Activated CD8-positive, alpha-beta memory T cell treated with anti-CD3 and anti-CD28 coated beads, Interleukin-2, amount 50 U/mL, for 1 hour (primary cell): ENCODE results near the gene LTBP1.

ENCODE experiments used
- DNase-seq: peaks from one replicate; pipeline ENCODE4 v3.0.0-alpha.2; 2020; ENCODE audit errors: extremely low read depth

Gene LTBP1

DNA sequence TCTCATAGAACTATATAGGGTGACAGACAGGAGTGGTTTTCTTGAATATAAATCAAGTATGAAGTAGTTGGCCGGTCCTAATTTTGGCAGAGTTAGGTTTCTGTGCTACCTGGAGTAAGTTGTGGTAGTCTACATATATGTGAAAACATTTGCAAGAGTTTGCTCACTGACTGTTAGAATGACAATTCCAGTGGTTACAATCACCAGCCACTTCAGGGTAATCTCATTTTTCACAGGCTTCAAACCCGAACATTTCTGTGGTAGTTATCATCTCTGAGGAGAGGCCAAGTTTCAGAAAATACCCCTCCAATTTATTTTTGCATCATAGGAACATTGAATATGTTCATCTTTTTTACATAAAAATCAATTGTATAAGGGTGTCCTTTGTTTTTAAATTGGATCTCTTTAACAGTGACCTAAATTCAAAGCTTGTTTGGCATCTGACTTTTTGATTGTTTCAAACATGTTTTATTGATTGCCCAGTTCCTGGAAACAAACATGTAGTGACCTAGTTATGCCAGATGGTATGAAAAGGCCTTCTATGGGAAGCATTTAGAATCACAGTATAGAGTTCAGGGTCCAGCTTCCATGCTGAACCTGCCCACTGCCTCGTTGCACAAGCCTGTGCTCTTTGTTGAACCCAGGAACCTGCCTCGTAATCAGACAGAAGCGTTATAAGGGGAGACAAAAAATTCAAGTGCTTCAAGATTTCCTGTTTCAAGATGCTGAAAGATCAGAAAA, 250.6 kb downstream of the LTBP1 start:
- DNase-seq: no peak

DNA sequence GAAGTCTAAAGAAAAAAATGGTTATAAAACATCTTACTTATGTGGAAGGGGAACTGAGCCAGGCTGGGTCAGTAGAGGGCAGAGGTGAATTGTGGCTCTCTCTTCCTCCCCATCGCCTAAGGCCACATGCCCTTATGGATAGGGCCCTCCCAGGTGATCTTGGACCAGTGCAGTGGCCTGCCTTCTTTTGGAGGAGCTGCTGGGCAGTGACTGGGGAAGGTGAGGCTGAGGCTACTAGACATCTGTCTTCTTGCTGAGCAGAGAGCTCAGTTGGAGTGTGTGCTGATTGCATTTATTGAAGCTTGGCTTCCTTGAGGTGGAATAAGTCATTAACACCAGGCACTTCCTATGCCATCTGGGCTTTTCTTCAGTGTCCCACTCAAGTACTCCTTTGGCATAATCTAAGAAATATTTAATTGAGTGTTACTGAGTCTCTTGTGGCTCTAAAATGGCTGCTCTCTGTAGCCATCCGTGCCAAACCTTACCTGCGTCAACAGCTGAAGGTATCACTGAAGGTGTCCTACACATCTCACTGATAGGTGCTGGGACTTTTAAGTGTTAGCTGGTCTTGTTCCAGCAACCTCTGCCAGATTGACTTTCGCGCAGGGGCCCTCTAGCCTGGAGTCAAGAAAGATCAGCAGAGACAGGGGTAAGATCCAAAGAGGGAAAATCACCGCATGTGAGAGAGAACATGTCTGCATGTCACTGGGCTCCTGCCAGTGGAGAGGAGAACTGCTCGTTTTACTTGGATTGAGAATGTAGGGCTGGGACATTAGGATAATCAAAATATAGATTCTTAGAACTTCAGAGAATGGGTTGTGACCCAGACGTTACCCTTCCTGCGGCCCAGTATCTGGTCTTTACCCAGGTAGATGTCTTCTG, 256.1 kb downstream of the LTBP1 start:
- no peak for DNase-seq

DNA sequence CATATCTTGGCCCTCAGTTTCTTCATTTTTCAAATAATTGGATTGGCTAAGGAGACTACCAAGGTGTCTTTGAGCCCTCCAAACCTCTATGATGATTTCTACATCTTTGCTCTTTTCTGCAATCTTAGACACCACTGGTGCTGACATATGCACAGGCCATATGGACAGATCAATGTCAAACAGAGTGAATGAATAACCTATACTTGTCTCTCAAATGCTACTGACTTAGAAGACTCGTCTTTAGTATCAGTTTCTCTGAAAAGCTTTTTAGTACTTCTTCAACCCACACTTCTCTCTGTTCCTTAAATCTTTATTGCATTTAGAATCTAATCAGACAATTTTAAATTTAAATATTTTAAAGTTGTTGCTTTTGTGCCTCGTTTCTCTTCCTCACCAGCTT, 258.2 kb downstream of the LTBP1 start:
- DNase-seq: no peak

DNA sequence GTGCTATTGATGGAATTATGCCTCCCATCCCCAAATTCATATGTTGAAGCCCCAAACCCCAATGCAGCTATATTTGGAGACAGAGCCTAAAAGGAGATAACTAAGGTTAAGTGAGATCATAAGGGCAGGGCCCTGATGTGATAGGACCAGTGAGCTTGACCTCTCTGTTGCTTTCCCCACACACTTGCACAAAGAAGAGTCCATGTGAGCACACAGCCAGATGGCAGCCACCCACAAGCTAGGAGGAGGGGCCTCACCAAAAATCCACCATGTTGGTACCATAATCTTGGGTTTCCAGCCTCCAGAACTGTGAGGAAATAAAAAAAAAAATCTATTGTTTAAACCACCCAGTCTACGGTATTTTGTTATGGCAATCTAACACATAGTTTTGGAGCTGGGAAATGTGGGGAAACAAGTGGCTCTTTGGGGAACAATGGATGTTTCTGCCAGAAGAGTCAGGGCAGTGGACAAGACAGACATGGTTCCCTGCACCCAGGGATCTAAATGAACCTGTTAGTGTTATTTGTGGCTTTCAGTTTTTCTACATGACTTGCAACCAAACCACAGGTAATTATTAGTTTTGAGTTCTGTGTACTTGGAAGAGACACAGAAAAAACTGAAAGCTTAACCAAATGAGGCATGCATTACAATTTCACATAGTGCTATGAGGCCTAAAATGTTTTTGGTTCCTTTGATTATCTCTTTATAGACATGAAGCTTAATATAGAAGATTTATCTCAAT, 259.1 kb downstream of the LTBP1 start:
- DNase-seq: no peak

DNA sequence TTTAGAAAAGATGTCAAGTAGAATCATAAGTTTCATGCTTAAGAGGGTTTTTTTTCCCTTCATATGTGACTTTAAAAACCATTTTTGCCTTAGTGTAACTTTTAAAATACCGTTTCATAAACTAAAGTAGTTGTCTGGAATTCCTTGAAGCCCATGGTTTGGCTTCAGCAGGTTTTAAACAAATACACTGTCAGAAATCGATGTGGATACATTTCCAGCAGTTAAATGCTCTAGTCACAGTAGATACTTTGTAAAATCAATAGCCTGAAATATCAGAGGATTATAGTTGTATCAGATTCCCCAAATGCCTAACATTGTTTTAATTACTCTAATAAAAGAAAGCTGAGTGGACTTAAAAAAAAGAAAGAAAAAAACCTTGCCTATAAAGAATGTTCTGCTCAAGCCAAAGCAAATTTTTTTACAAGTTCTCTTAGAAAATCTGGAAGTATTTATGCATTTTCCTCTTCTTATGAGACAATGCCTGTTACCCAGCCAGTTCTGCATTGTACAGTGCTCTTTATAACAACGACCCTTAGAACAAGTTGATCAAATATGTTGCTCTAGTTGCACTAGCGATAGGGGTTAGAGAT, 260.5 kb downstream of the LTBP1 start:
- no peak for DNase-seq

DNA sequence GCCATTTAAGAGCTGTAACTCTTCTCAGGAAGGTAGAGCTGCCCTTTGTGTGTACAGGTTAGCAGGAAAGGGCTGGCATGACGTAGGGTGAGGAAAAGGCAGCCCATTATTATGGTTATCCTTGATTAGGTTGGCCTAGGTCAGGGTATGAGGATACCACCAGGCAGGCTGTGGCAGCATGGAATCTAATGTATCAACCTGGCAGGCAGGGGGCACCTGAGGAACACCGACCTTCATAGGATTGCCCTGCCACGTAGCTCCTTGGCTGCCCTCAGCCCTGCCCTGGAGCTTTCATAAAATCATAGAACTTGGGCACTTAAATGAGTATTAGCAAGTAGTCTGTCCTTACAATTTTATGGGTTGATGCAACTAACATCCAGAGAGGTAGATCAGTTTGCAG, 261.6 kb downstream of the LTBP1 start:
- DNase-seq: no peak

DNA sequence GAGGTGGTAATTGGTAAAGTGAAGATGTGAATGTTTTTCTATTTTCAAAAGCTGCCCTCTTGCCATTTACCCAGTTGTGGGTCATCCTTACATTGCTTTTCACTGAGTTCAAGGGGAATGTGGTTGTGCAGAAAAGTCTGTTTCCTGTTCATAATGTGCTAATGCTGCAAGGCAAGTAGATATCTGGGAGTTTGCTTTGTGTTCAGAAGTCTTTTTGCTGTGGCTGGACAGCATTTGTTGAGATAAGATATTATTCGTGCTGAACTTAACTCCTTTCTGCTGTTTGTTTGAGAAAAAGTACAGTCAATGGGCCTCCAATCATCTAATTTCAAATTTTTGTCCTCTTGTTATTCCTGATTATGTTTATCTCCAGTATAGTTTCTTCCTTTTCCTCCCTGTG, 263.2 kb downstream of the LTBP1 start:
- no peak for DNase-seq

DNA sequence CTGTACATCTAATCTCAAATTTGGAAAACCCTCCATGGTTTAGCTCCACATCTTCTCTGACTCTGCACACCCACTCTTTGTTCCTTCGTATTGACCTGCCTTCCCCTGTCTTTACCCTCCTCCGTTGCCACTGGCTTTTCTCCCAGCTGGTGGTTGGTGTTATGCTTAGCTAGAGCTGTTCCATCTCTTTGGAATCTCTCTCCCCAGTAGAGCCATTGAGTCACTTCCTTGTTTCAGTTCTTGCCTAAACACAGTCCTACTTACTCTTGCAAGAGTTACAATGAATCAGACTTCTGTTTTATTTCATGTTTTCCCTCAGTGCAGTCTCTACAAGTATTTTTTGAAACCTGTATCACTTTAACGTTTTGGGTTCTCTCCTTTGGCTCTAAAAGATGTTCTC, 263.9 kb downstream of the LTBP1 start:
- DNase-seq: no peak

GRCh38 chr2:33212151-33212550, 265.4 kb downstream of the LTBP1 start:
- DNase-seq: no peak

- DNase-seq: no peak
Observed at GRCh38 chr2:33213244-33213643, 266.5 kb downstream of the LTBP1 start.

DNA sequence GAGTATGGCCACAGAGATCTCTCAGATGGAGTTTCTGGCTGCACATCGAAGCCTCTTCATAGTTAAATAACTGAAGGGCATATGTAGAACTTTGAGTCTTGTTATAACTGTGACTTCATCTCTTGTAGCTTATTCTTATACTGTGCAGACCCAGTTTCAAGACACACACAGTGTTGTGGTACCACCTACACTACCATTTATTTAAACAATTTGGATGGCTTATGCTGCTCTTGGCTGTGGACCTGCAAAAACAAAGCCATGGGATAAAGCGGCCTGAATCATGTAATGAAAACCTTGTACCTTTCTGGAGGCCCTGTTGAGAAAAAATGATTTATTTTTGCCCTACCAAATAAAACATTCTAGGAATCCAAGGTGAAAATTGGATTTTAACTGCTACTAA, 266.9 kb downstream of the LTBP1 start:
- no peak for DNase-seq

DNA sequence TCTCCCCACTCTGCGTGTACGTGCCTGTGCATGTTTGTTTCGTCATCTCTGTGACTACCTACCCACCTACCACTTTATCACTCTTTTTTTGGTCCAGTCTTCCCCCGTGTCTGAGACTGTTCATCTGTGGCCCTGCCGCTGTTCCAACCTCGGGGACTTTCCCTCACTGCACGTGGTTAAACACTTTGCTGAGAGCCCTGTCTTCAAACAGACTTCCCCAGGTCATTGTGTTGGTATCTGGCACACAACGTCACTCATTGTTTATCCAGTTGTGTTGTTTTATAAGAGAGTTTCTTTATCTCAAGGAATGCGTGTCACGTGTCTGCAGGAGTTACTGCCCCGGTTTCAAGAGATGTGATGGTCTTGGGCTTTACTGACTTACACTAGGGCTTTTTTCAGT, 267.7 kb downstream of the LTBP1 start:
- no peak for DNase-seq

- no peak for DNase-seq
Observed at GRCh38 chr2:33214857-33215256, 268.1 kb downstream of the LTBP1 start.

- no peak for DNase-seq
Observed at GRCh38 chr2:33215299-33215698, 268.5 kb downstream of the LTBP1 start.

GRCh38 chr2:33215983-33216382, 269.2 kb downstream of the LTBP1 start:
- DNase-seq: no peak

DNA sequence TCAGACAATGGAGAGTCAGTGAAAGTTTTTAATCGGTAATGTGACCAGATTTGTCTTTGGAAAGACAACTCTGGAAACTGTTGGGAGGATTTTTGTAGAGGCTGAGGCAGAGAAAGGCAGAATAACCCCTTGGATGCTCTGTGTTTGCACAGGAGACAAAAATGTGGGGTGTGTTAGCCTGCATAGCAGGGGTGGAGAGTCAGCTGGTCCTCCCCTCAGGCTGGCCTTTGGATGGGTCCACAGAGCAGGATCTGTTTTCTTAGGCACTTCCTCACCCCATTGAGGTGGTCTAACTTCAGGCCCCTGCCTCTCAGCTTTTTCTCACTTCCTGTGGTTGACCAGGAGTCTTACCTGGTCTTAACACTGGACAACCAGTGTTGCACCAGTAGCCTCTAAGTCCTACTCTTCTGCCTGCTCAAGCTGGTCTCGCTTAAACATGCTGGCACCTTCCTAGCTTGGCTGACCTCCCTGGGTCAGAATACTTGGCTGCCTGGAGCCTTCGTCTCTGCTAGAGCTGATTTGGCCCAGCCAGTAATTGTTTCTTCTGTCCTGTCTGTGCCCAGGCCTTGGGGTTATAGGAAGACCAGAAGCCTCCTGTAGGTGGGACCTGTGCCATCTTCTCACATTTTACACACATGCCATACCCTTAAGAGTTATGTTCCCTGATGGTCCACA, 269.9 kb downstream of the LTBP1 start:
- no peak for DNase-seq

DNA sequence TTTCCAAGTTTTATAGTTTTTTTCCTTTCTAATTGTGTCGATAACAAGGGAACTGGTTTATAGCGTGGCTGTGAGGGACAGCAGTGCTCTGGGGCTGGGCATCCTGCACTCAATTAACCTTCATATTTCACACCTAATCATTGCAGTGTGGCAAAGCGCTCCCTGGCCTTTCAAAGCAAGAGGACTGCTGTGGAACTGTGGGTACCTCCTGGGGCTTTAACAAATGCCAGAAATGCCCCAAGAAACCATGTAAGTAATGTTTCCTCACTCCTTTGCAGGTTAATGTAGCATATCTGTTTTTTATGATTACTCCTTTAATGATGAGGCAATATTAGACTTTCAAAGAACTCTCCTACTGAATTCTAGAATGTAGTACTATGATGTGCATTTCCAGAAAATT, 270.7 kb downstream of the LTBP1 start:
- no peak for DNase-seq

DNA sequence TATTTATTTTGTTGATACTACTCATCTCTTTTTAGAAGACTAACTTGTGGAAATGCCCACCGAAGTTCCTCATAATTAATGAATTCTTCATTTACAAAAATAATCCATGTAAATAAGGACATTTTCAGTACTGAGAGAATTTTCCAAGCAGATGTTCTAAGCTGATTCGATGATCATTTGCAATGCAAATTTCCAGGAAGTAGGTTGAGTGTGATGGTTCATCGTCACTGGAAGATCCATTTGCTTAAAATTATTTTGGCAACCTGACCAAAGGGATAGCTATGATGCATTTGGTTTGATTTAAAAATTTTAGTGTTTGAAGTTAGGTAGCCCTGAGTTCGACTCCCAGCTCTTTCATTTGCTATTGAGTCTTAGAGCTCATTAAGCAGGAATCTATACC, 272.4 kb downstream of the LTBP1 start:
- DNase-seq: no peak

- DNase-seq: no peak
Observed at GRCh38 chr2:33219850-33220275, 273.1 kb downstream of the LTBP1 start.

DNA sequence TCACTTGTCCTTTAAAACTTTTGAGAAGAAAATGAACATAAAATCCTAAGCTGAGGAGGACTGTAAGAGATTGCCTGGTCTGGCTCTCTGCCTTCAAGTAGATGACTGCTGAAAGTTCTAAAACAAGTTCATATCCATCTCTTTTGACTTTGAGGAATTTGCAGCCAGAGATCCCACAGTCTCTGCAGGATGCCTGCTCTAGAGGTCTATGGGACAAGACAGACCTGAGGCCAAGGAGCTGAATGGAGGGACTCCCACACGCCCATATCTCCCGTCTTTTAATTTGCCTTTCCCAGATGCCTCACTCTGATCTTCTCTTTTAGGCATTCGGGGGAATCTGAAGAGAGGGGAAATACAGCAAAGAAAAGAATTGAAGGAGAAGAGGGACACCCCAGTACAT, 273.8 kb downstream of the LTBP1 start:
- DNase-seq: no peak

GRCh38 chr2:33221046-33221784, 274.5 kb downstream of the LTBP1 start:
- no peak for DNase-seq
